Panc1 (cell line): ENCODE measurements around the gene COMTD1. TPM values are rescaled to one million over a fixed set of nuclear protein-coding genes. Genes with fewer than 3 reads are reported as not detected.

ENCODE experiments used
- ATAC-seq: fragments of 200-7000 bp; cut with Tn5 transposase; 2 replicates; pipeline ENCODE4 v1.9.1; 2020; ENCODE audit warnings: mild to moderate bottlenecking, moderate library complexity
- BruUV-seq: library from RNA; stranded (reverse); fragments of 400-500 nt; replicated peaks from 2 replicates; lab custom pipeline; 2021; lab: Mats Ljungman, UMichigan
- CTCF ChIA-PET: fragments of 300-600 bp; sonication (Branson Sonifier 250); formaldehyde crosslinking; loops from one replicate; lab custom pipeline; 2022; ENCODE audit warnings: antibody characterized with exemption; lab: Charles Lee
- POLR2A ChIA-PET: fragments of 300-600 bp; sonication (Branson Sonifier 250); formaldehyde crosslinking; loops from one replicate; lab custom pipeline; 2022; ENCODE audit warnings: antibody characterized with exemption; lab: Charles Lee
- DNase-seq: peaks from one replicate; pipeline ENCODE4 v3.0.0-alpha.2; 2010; ENCODE audit warnings: low read depth, low spot score
- H3K27ac ChIP-seq: 2 replicates; pipeline ENCODE4 v1.5.1; 2011; ENCODE audit warnings: mild to moderate bottlenecking, low read length, inconsistent platforms
- H3K27me3 ChIP-seq: fragments of 200-500 bp; sonication (Bioruptor generic); 2 replicates; pipeline ENCODE4 v1.6.0; 2014; ENCODE audit warnings: low read length, inconsistent platforms; ENCODE audit not compliant: control insufficient read depth, insufficient read depth
- H3K36me3 ChIP-seq: fragments of 200-500 bp; sonication (Bioruptor generic); 2 replicates; pipeline ENCODE4 v1.5.1; 2014; ENCODE audit warnings: inconsistent platforms, mild to moderate bottlenecking, low read length, moderate library complexity; ENCODE audit not compliant: control insufficient read depth, insufficient read depth
- H3K4me1 ChIP-seq: 2 replicates; pipeline ENCODE4 v1.5.1; 2011; ENCODE audit warnings: inconsistent platforms, mild to moderate bottlenecking, low read length, moderate library complexity; ENCODE audit not compliant: control insufficient read depth, insufficient read depth
- H3K4me3 ChIP-seq, 2 experiments: 2 replicates each; pipeline ENCODE4 v1.5.1; 2011 to 2012; ENCODE audit warnings: low read depth in 2 of 2, low read length in 2 of 2, mild to moderate bottlenecking in 2 of 2, inconsistent platforms in 1 of 2, moderate library complexity in 1 of 2
- H3K9me3 ChIP-seq: fragments of 200-500 bp; sonication (Bioruptor generic); 2 replicates; pipeline ENCODE4 v1.5.1; 2014; ENCODE audit warnings: low read depth, mild to moderate bottlenecking, inconsistent platforms, low read length, moderate library complexity; ENCODE audit not compliant: control insufficient read depth, insufficient read depth
- POLR2AphosphoS5 ChIP-seq: IDR thresholded peaks from 2 replicates; pipeline ENCODE4 v1.6.1; 2012; ENCODE audit warnings: mild to moderate bottlenecking, low read depth, low read length, moderate library complexity
- SIN3A ChIP-seq: IDR thresholded peaks from 2 replicates; pipeline ENCODE4 v1.6.1; 2012; ENCODE audit warnings: low read depth, mild to moderate bottlenecking, low read length, moderate library complexity, borderline replicate concordance; ENCODE audit not compliant: insufficient read depth
- TCF7L2 ChIP-seq: IDR thresholded peaks from 2 replicates; pipeline ENCODE4 v1.6.1; 2011; ENCODE audit warnings: mild to moderate bottlenecking, low read depth, low read length, inconsistent platforms
- in situ Hi-C: cut with HindIII; loops from 2 replicates; pipeline ENCODE4 v1.10.0; 2016; ENCODE audit warnings: low sequenced_read_pairs, low pct_unique_long_range_greater_than_20kb
- intact Hi-C: fragments of 100-400 bp; cut with micrococcal nuclease; formaldehyde crosslinking; loops from one replicate; pipeline ENCODE4 v1.10.0; 2022; ENCODE audit not compliant: unreplicated experiment
- total RNA-seq: library from RNA; stranded (reverse); gene quantifications from one replicate; pipeline ENCODE4 v1.2.1, GENCODE V29; 2021; ENCODE audit not compliant: unreplicated experiment
- TF ChIP-seq, protein P1 (sequence below), 2 experiments: IDR thresholded peaks; 2 replicates each; pipeline ENCODE4 v1.6.1; 2011 to 2012; ENCODE audit warnings: low read depth in 2 of 2, control low read depth in 1 of 2, low read length in 1 of 2, mild to moderate bottlenecking in 1 of 2, moderate library complexity in 1 of 2; ENCODE audit not compliant: insufficient read depth in 1 of 2
- TF ChIP-seq, protein P2 (sequence below): fragments of 450-650 bp; IDR thresholded peaks from 2 replicates; pipeline ENCODE4 v1.5.1; 2017; ENCODE audit warnings: mild to moderate bottlenecking

The COMTD1 gene
- total RNA-seq, 1 experiment from 2014 or later, result 32.8 TPM

DNA sequence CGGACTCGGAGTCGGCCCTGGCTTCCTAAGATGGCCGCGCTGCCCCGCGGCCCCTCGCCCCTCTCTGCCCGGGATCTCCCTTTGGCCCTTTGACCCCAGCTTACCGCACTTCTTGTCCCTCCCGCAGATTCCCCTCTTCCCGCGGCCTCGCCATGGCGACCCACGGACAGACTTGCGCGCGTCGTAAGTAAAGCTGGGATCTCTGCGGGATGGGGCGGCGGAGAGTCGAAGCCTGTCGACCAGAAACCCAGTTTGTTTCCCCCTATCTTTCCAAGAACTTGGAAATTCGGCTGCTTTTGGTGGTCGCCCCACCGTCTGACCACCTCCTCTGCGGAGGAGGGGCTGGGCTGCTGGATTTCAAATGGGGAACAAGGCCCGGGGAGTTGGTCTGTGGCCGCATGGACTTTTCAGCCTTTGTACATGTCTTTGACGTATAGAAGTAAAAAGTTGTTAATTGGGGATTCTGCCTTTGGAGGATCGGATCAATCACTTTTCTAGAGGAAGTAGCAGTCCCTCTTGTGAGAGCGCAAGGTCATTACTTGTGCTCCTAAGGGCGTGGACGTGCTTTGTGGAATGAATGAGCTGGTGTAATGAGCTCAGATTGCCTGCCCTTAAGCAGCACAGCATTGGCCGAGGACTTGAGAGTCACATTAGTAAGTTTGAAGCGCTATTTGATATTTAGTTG is 24.6 kb downstream of the COMTD1 start:
- BruUV-seq, result no TSS peak
- POLR2A ChIA-PET, result interaction anchor here (0.6 to 1.0 kb wide), 2 partner anchors 15 to 64 kb away, joined by 3 to 8 read pairs; no protein-coding TSS in a partner anchor
- Histone ChIP-seq H3K36me3 (peaks cover 30% of the 10 kb centered on the region), H3K9me3 (no peaks in the 10 kb centered on the region), H3K4me1 (peaks cover 14% of the 10 kb centered on the region; the same call in 1 of the 2 replicates), H3K4me3 (peak overlapping the region; percentile 94), H3K27me3 (no peaks in the 10 kb centered on the region), H3K27ac (peak overlapping the region; percentile 99)
- no peak for DNase-seq
- TF ChIP-seq, protein P1, sequence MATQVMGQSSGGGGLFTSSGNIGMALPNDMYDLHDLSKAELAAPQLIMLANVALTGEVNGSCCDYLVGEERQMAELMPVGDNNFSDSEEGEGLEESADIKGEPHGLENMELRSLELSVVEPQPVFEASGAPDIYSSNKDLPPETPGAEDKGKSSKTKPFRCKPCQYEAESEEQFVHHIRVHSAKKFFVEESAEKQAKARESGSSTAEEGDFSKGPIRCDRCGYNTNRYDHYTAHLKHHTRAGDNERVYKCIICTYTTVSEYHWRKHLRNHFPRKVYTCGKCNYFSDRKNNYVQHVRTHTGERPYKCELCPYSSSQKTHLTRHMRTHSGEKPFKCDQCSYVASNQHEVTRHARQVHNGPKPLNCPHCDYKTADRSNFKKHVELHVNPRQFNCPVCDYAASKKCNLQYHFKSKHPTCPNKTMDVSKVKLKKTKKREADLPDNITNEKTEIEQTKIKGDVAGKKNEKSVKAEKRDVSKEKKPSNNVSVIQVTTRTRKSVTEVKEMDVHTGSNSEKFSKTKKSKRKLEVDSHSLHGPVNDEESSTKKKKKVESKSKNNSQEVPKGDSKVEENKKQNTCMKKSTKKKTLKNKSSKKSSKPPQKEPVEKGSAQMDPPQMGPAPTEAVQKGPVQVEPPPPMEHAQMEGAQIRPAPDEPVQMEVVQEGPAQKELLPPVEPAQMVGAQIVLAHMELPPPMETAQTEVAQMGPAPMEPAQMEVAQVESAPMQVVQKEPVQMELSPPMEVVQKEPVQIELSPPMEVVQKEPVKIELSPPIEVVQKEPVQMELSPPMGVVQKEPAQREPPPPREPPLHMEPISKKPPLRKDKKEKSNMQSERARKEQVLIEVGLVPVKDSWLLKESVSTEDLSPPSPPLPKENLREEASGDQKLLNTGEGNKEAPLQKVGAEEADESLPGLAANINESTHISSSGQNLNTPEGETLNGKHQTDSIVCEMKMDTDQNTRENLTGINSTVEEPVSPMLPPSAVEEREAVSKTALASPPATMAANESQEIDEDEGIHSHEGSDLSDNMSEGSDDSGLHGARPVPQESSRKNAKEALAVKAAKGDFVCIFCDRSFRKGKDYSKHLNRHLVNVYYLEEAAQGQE (IDR thresholded peaks at IDR 0.05; ENCODE audit: insufficient read depth in 1 of 2, low read depth in 2 of 2, low read length in 1 of 2), result no peak
- peak; percentile 11; the same call in 1 of the 2 replicates for TF ChIP-seq TCF7L2
- intact Hi-C loops (no loop called here), in situ Hi-C loops (no loop called here)
- peak; percentile 62 for ATAC-seq
- CTCF ChIA-PET, result interaction anchor here (0.6 to 1.4 kb wide), 3 partner anchors 19 to 1059 kb away, joined by 4 to 6 read pairs (median 5); partner anchors contain the start of gene COMTD1

- Histone ChIP-seq H3K9me3 (no peaks in the 10 kb centered on the region), H3K4me1 (peaks cover 14% of the 10 kb centered on the region; the same call in 1 of the 2 replicates), H3K27ac (peak within 1 kb of the TSS; percentile 99), H3K36me3 (peaks cover 25% of the 10 kb centered on the region), H3K27me3 (no peaks in the 10 kb centered on the region), H3K4me3 (peak within 1 kb of the TSS; percentile 94)
- no TSS peak for BruUV-seq
- DNase-seq, result no peak
- TF ChIP-seq POLR2AphosphoS5 (peak; percentile 95), TCF7L2 (no peak; the same call in 1 of the 2 replicates), SIN3A (peak; percentile 91; the same call in 1 of the 2 replicates)
- TF ChIP-seq, protein P2, sequence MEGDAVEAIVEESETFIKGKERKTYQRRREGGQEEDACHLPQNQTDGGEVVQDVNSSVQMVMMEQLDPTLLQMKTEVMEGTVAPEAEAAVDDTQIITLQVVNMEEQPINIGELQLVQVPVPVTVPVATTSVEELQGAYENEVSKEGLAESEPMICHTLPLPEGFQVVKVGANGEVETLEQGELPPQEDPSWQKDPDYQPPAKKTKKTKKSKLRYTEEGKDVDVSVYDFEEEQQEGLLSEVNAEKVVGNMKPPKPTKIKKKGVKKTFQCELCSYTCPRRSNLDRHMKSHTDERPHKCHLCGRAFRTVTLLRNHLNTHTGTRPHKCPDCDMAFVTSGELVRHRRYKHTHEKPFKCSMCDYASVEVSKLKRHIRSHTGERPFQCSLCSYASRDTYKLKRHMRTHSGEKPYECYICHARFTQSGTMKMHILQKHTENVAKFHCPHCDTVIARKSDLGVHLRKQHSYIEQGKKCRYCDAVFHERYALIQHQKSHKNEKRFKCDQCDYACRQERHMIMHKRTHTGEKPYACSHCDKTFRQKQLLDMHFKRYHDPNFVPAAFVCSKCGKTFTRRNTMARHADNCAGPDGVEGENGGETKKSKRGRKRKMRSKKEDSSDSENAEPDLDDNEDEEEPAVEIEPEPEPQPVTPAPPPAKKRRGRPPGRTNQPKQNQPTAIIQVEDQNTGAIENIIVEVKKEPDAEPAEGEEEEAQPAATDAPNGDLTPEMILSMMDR, result no peak
- TF ChIP-seq, protein P1 (IDR thresholded peaks at IDR 0.05; ENCODE audit: insufficient read depth in 1 of 2, low read depth in 2 of 2, low read length in 1 of 2), result peak in 1 of 2 experiments; percentile 74; a peak in 1 of 4 replicates
- intact Hi-C loops, result no loop called here
- CTCF ChIA-PET, result interaction anchor here (0.6 to 1.2 kb wide), 4 partner anchors 15 to 1058 kb away, joined by 3 to 8 read pairs (median 4); no protein-coding TSS in a partner anchor
- POLR2A ChIA-PET, result interaction anchor here (0.6 to 1.4 kb wide), 4 partner anchors 22 to 1867 kb away, joined by 4 to 10 read pairs (median 8); no protein-coding TSS in a partner anchor
- peak; percentile 94 for ATAC-seq
- in situ Hi-C loops, result no loop called here
Observed at GRCh38 chr10:75210282-75211006, 25.3 kb downstream of the COMTD1 start, which contains the start of gene VDAC2. TSS of gene VDAC2 (plus strand) at chr10:75210796. CDS start at chr10:75211159, 363 bp downstream.
